Smooth muscle cell (in vitro differentiated cells): ENCODE measurements around the gene SLC35E3. TPM values are rescaled to one million over a fixed set of nuclear protein-coding genes. Genes with fewer than 3 reads are reported as not detected.

Source experiments
- DNase-seq: peaks from one replicate; lab custom pipeline; 2025; ENCODE audit not compliant: unreplicated experiment; lab: John Stamatoyannopoulos, UW
- H2AFZ ChIP-seq: fragments of 200-600 bp; sonication (generic); 2 replicates; pipeline ENCODE4 v1.6.0; 2016; ENCODE audit warnings: antibody characterized with exemption, low read depth, mild to moderate bottlenecking
- H3F3A ChIP-seq: fragments of 200-600 bp; sonication (generic); 2 replicates; pipeline ENCODE4 v1.6.0; 2017; ENCODE audit warnings: antibody characterized with exemption, low read depth
- H3K27ac ChIP-seq: fragments of 200-600 bp; sonication (generic); 2 replicates; pipeline ENCODE4 v1.5.1; 2016; ENCODE audit warnings: low read depth, mild to moderate bottlenecking
- H3K27me3 ChIP-seq: fragments of 200-600 bp; sonication (generic); 2 replicates; pipeline ENCODE4 v1.6.1; 2016; ENCODE audit warnings: low read depth, mild to moderate bottlenecking
- H3K36me3 ChIP-seq: fragments of 200-600 bp; sonication (generic); 2 replicates; pipeline ENCODE4 v1.5.1; 2016; ENCODE audit warnings: low read depth
- H3K4me1 ChIP-seq: fragments of 200-600 bp; sonication (generic); 2 replicates; pipeline ENCODE4 v1.5.1; 2016; ENCODE audit warnings: low read depth
- H3K4me2 ChIP-seq: fragments of 200-600 bp; sonication (generic); 2 replicates; pipeline ENCODE4 v1.6.0; 2016; ENCODE audit warnings: mild to moderate bottlenecking
- H3K4me3 ChIP-seq: fragments of 200-600 bp; sonication (generic); 2 replicates; pipeline ENCODE4 v1.5.1; 2016; ENCODE audit warnings: mild to moderate bottlenecking
- H3K79me2 ChIP-seq: fragments of 200-600 bp; sonication (generic); 2 replicates; pipeline ENCODE4 v1.6.0; 2016; ENCODE audit warnings: low read depth, mild to moderate bottlenecking
- H3K9ac ChIP-seq: fragments of 200-600 bp; sonication (generic); 2 replicates; pipeline ENCODE4 v1.6.0; 2016; ENCODE audit warnings: low read depth
- H3K9me3 ChIP-seq: fragments of 200-600 bp; sonication (generic); replicated peaks from 2 replicates; pipeline ENCODE4 v1.5.1; 2016; ENCODE audit warnings: low read depth
- H4K20me1 ChIP-seq: fragments of 200-600 bp; sonication (generic); 2 replicates; pipeline ENCODE4 v1.6.0; 2016; ENCODE audit warnings: low read depth
- CTCF ChIP-seq: fragments of 200-600 bp; sonication (generic); IDR thresholded peaks from 2 replicates; pipeline ENCODE4 v1.5.1; 2017; ENCODE audit warnings: borderline replicate concordance, mild to moderate bottlenecking, antibody characterized with exemption; ENCODE audit not compliant: insufficient read depth, poor library complexity, severe bottlenecking
- WGBS: methylation state at CpG from one replicate; pipeline ENCODE4 v1.1.7; 2016; ENCODE audit warnings: low lambda C conversion rate; 5-methylcytosine and 5-hydroxymethylcytosine counted together
- polyA plus RNA-seq: library from polyadenylated mRNA; unstranded; fragments of >200 nt; fragmentation: Nextera tagmentation; extraction: Ambion mirVana; gene quantifications from 2 replicates; pipeline ENCODE4 v1.2.1, GENCODE V29; 2016
- total RNA-seq: library from RNA; depleted of rRNA; stranded (reverse); fragments of >200 nt; gene quantifications from 2 replicates; pipeline ENCODE4 v1.2.3, GENCODE V29; 2014

Gene SLC35E3
- total and polyA plus RNA-seq, 2 experiments from 2014 or later: 8.9 to 18.8 TPM

GRCh38 chr12:68784015-68784414, 38.0 kb downstream of the SLC35E3 start:
- Histone ChIP-seq H3K4me1 (peaks cover 10% of the 10 kb centered on the region), H3F3A (peaks cover 4% of the 10 kb centered on the region), H3K9ac (no peak overlapping the region), H3K27ac (no peak overlapping the region), H2AFZ (no peak overlapping the region), H3K9me3 (no peaks in the 10 kb centered on the region), H3K79me2 (no peaks in the 10 kb centered on the region), H3K4me2 (no peak overlapping the region), H3K4me3 (no peak overlapping the region), H3K27me3 (no peaks in the 10 kb centered on the region), H4K20me1 (no peaks in the 10 kb centered on the region), H3K36me3 (no peaks in the 10 kb centered on the region)
- no peak for DNase-seq
- 51% methylated on average over 8 of the region's 8 CpGs for WGBS
- TF ChIP-seq CTCF: no peak

- H3K9ac ChIP-seq: no peak overlapping the region
- no peaks in the 10 kb centered on the region for H3K36me3 ChIP-seq
- H3K27me3 ChIP-seq: no peaks in the 10 kb centered on the region
- no peak overlapping the region for H3K4me3 ChIP-seq
- no peaks in the 10 kb centered on the region for H4K20me1 ChIP-seq
- no peak overlapping the region for H3K4me2 ChIP-seq
- WGBS: 73% methylated on average over 2 of the region's 2 CpGs
- no peak overlapping the region for H2AFZ ChIP-seq
- no peak for DNase-seq
- H3K79me2 ChIP-seq: no peaks in the 10 kb centered on the region
- peaks cover 4% of the 10 kb centered on the region for H3F3A ChIP-seq
- no peak overlapping the region for H3K27ac ChIP-seq
- H3K4me1 ChIP-seq: peaks cover 10% of the 10 kb centered on the region
- no peak for TF ChIP-seq CTCF
- H3K9me3 ChIP-seq: no peaks in the 10 kb centered on the region
These were observed 39.4 kb downstream of the SLC35E3 start for GRCh38 chr12:68785358-68785757.

GRCh38 chr12:68785823-68786222, 39.8 kb downstream of the SLC35E3 start:
- no peak for TF ChIP-seq CTCF
- Histone ChIP-seq H3K27me3 (no peaks in the 10 kb centered on the region), H3K27ac (no peak overlapping the region), H3F3A (peaks cover 4% of the 10 kb centered on the region), H3K4me1 (peaks cover 10% of the 10 kb centered on the region), H4K20me1 (no peaks in the 10 kb centered on the region), H3K9ac (no peak overlapping the region), H3K9me3 (no peaks in the 10 kb centered on the region), H2AFZ (no peak overlapping the region), H3K4me3 (no peak overlapping the region), H3K4me2 (no peak overlapping the region), H3K36me3 (no peaks in the 10 kb centered on the region), H3K79me2 (no peaks in the 10 kb centered on the region)
- 96% methylated on average over 5 of the region's 5 CpGs for WGBS
- DNase-seq: no peak

- Histone ChIP-seq H3K27ac (peak overlapping the region; percentile 79), H3K4me2 (peak overlapping the region; percentile 65)
These were observed 41.0 kb downstream of the SLC35E3 start for GRCh38 chr12:68786929-68787328.

More at GRCh38 chr12:68786929-68787328, 41.0 kb downstream of the SLC35E3 start:
- H2AFZ ChIP-seq: peak overlapping the region; percentile 78
- H3F3A ChIP-seq: peaks cover 4% of the 10 kb centered on the region
- no peaks in the 10 kb centered on the region for H4K20me1 ChIP-seq
- no peak for DNase-seq
- no peaks in the 10 kb centered on the region for H3K36me3 ChIP-seq
- H3K9ac ChIP-seq: peak overlapping the region; percentile 13
- no peak overlapping the region for H3K4me3 ChIP-seq
- peaks cover 10% of the 10 kb centered on the region for H3K4me1 ChIP-seq
- no peak for TF ChIP-seq CTCF
- H3K9me3 ChIP-seq: no peaks in the 10 kb centered on the region
- no peaks in the 10 kb centered on the region for H3K27me3 ChIP-seq
- H3K79me2 ChIP-seq: no peaks in the 10 kb centered on the region
- WGBS: 79% methylated on average over 2 of the region's 2 CpGs
